GM10266 (cell line): ENCODE data around the gene EARS2.

Experiments used
- DNase-seq: peaks from one replicate; pipeline ENCODE4 v3.0.0; 2012; ENCODE audit errors: extremely low spot score
- CTCF ChIP-seq: IDR thresholded peaks from 2 replicates; pipeline ENCODE4 v1.5.1; 2012; ENCODE audit warnings: mild to moderate bottlenecking, low read depth; ENCODE audit not compliant: control insufficient read depth, insufficient read depth; ENCODE audit errors: missing control alignments

Gene EARS2

GRCh38 chr16:23566724-23567123, 9.6 kb upstream of the EARS2 start:
- DNase-seq, result no peak
- no peak for TF ChIP-seq CTCF

- no peak for DNase-seq
- TF ChIP-seq CTCF, result no peak
Observed at GRCh38 chr16:23564575-23565363, 7.6 kb upstream of the EARS2 start.

- TF ChIP-seq CTCF, result no peak
- no peak for DNase-seq
Observed at GRCh38 chr16:23563186-23563585, 6.0 kb upstream of the EARS2 start.

GRCh38 chr16:23562505-23562904, 5.4 kb upstream of the EARS2 start:
- DNase-seq, result no peak

GRCh38 chr16:23561586-23561985, 4.4 kb upstream of the EARS2 start:
- DNase-seq, result no peak
- no peak for TF ChIP-seq CTCF

More at GRCh38 chr16:23562505-23562904, 5.4 kb upstream of the EARS2 start:
- TF ChIP-seq CTCF, result no peak

GRCh38 chr16:23557779-23558702, 891 bp upstream of the EARS2 start:
- no peak for DNase-seq
- TF ChIP-seq CTCF, result no peak
